Measurements from ENCODE around the gene NTN5.
"Not testable (repeated sequence)": the region's sequence is repeated elsewhere in the genome, so short reads cannot be mapped to it uniquely, and the experiment has no call there.

NTN5 gene, protein sequence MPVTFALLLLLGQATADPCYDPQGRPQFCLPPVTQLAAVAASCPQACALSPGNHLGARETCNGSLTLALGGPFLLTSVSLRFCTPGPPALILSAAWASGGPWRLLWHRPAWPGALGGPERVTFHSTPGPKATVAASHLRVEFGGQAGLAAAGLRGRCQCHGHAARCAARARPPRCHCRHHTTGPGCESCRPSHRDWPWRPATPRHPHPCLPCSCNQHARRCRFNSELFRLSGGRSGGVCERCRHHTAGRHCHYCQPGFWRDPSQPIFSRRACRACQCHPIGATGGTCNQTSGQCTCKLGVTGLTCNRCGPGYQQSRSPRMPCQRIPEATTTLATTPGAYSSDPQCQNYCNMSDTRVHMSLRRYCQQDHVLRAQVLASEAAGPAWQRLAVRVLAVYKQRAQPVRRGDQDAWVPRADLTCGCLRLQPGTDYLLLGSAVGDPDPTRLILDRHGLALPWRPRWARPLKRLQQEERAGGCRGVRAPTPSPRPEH

DNA sequence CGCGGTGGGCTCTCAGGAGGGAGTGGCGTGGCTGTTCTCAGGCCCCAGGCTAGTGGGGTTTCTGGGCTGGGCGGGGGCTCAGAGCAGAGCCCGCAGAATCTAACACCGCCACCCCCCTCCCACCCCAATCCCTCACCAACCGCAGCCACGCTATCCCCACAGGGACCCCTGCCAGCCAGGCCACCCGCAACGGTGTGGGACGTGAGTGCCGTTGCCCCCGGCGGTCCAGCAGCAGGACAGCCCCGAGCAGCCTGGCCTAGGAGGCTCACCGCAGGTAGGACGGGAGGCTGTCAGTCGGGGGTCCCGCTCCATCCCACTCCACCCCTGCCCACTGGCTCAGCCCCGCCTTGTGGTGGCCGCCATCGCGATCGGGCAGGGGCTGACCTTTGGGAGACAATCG lies at the start of gene NTN5:
Gene NTN5 (minus strand): TSS at position 24 of the 400 bp plus-strand sequence. CDS start 2,031 bp downstream, outside the sequence.
- Histone ChIP-seq H3K4me1 (ENCODE audit: control insufficient read depth, insufficient read depth, low read length) (peaks cover 9% of the 10 kb centered on the region), H3K4me3 (ENCODE audit: low read length) (no peak within 1 kb of the TSS), H3K27me3 (ENCODE audit: control insufficient read depth, insufficient read depth, low read length) (no peaks in the 10 kb centered on the region), H3K27ac (ENCODE audit: low read length) (no peak within 1 kb of the TSS), H3K9me3 (ENCODE audit: control insufficient read depth, insufficient read depth, low read length) (no peaks in the 10 kb centered on the region), H3K36me3 (ENCODE audit: control insufficient read depth, insufficient read depth, low read length) (no peaks in the 10 kb centered on the region)
- WGBS (ENCODE audit: insufficient coverage, insufficient read length): no CpG with 5 or more reads among the region's 25 CpGs
- DNase-seq (ENCODE audit: low read depth, low spot score): no peak

DNA sequence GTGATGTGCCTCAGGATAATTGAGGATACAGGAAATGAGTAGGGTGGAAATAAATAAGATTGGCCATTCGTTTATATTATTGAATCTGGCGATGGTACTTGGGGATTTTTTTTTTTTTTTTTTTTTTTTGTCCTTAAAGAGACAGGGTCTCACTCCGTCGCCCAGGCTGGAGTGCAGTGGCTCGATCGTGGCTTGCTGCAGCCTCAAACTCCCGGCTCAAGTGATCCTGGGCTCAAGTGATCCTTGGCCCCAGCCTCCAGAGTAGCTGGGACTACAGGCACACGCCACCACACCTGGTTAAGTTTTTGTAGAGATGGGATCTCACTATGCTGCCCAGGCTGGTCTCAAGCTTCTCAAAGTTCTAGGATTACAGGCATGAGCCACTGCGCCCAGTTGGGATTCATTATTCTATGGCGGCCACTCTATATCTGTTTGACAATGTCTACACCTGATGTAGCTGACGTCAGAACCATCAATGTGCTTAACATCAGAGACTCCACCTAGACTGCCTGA lies 49.4 kb upstream of the NTN5 start:
- H3K27me3 ChIP-seq (ENCODE audit: control insufficient read depth, insufficient read depth, low read length): no peaks in the 10 kb centered on the region
- no peak overlapping the region for H3K4me3 ChIP-seq (ENCODE audit: low read length)
- no peak overlapping the region for H3K27ac ChIP-seq (ENCODE audit: low read length)
- WGBS (ENCODE audit: insufficient coverage, insufficient read length): no CpG with 5 or more reads among the region's 11 CpGs
- H3K9me3 ChIP-seq (ENCODE audit: control insufficient read depth, insufficient read depth, low read length): no peaks in the 10 kb centered on the region
- DNase-seq (ENCODE audit: low read depth, low spot score): no peak
- H3K36me3 ChIP-seq (ENCODE audit: control insufficient read depth, insufficient read depth, low read length): no peaks in the 10 kb centered on the region
- peaks cover 5% of the 10 kb centered on the region for H3K4me1 ChIP-seq (ENCODE audit: control insufficient read depth, insufficient read depth, low read length)

DNA sequence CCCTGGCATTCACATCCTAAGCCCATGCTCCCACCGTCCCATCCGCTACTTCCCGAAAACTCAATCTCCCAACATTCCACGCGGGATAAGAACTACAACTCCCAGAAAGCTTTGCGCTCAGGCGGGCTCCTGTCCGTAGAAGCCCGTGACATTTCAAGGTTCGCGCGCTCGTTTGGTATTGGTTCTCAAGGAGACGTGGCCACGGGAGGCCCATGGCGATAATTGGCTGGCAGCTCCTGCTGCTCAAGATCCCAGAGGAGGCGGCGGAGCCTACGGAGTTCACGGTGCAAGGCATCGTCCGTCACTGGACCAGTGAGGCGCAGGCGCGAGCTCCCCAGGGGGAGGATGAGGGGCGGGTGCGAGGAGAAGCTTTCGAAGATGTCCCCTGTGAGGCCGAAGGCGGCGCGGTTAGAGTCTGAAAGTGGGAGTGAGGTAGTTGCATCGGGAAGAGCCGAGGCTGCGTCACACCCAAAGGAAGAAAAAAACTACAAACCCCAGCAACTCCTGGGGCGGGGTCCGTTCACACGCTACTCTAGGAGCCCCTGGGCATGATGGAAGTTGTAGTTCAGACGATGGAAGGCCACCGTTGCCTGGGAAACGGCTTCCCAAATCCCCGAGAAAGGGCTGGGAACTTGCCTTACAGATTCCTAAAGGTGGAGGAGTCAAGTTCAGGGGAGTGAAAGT lies 47.9 kb upstream of the NTN5 start:
- Histone ChIP-seq H3K27me3 (ENCODE audit: control insufficient read depth, insufficient read depth, low read length) (no peaks in the 10 kb centered on the region), H3K36me3 (ENCODE audit: control insufficient read depth, insufficient read depth, low read length) (no peaks in the 10 kb centered on the region), H3K4me3 (ENCODE audit: low read length) (peak overlapping the region; percentile 77), H3K9me3 (ENCODE audit: control insufficient read depth, insufficient read depth, low read length) (no peaks in the 10 kb centered on the region), H3K27ac (ENCODE audit: low read length) (no peak overlapping the region), H3K4me1 (ENCODE audit: control insufficient read depth, insufficient read depth, low read length) (peaks cover 10% of the 10 kb centered on the region)
- WGBS (ENCODE audit: insufficient coverage, insufficient read length): no CpG with 5 or more reads among the region's 42 CpGs
- DNase-seq (ENCODE audit: low read depth, low spot score): peak; percentile 99

GRCh38 chr19:48720251-48720612 lies 47.4 kb upstream of the NTN5 start:
- H3K27ac ChIP-seq (ENCODE audit: low read length): no peak overlapping the region
- H3K4me1 ChIP-seq (ENCODE audit: control insufficient read depth, insufficient read depth, low read length): peaks cover 13% of the 10 kb centered on the region
- no peaks in the 10 kb centered on the region for H3K27me3 ChIP-seq (ENCODE audit: control insufficient read depth, insufficient read depth, low read length)
- H3K36me3 ChIP-seq (ENCODE audit: control insufficient read depth, insufficient read depth, low read length): no peaks in the 10 kb centered on the region
- DNase-seq (ENCODE audit: low read depth, low spot score): no peak
- no peak overlapping the region for H3K4me3 ChIP-seq (ENCODE audit: low read length)
- no CpG with 5 or more reads among the region's 12 CpGs for WGBS (ENCODE audit: insufficient coverage, insufficient read length)
- no peaks in the 10 kb centered on the region for H3K9me3 ChIP-seq (ENCODE audit: control insufficient read depth, insufficient read depth, low read length)

DNA sequence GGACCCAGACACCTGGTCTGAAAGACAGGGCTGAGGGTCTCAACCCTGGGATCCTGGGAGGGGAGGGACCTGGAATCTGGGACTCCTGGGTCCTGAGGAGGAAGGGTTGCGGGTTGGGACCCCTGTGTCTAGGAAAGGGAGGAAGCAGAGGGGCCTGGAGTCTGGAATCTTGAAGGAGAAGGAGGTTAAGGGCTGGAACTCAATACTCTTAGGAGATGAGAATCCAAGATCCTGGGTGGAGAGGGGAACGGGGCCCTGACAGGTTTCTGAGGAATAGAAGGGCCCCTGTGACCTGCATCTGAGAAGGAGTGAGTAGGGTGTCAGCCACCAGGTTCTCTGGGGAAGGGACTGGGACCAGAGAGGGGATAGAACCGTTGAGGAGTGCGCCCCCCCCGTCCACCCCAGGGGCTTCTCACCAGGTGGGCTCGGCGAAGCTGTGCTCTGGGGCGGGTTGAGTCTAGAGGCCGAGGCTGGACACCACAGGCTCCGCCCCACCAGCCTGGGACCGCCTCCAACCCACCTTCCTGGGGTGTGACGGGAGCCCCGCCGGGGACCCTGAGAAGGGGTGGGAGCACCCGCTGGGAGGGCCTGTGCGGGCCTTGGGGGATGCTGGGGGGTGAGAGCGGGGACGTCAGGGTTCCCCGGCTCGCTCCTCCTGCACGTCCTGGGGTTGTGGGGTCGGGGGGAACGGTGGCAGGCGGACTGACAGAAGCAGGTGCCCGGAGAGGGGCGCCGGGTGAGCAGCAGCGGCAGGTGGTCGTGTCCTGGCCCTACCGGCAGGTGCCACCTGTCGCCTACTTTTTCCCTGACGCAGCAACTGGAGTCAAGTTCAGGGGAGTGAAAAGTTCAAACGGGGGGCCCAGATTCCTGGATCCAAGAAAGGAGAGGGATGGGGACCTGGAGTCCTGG lies 46.7 kb upstream of the NTN5 start, which contains the start of gene MAMSTR:
Gene MAMSTR (minus strand): TSS at position 463 of the 909 bp plus-strand sequence. CDS start 694 bp downstream, outside the sequence.
- no peak for DNase-seq (ENCODE audit: low read depth, low spot score)
- Histone ChIP-seq H3K4me3 (ENCODE audit: low read length) (no peak within 1 kb of the TSS; the same call in 1 of the 2 replicates), H3K36me3 (ENCODE audit: control insufficient read depth, insufficient read depth, low read length) (no peaks in the 10 kb centered on the region), H3K9me3 (ENCODE audit: control insufficient read depth, insufficient read depth, low read length) (no peaks in the 10 kb centered on the region), H3K27me3 (ENCODE audit: control insufficient read depth, insufficient read depth, low read length) (no peaks in the 10 kb centered on the region), H3K4me1 (ENCODE audit: control insufficient read depth, insufficient read depth, low read length) (peaks cover 13% of the 10 kb centered on the region), H3K27ac (ENCODE audit: low read length) (no peak within 1 kb of the TSS)
- WGBS (ENCODE audit: insufficient coverage, insufficient read length): no CpG with 5 or more reads among the region's 33 CpGs

DNA sequence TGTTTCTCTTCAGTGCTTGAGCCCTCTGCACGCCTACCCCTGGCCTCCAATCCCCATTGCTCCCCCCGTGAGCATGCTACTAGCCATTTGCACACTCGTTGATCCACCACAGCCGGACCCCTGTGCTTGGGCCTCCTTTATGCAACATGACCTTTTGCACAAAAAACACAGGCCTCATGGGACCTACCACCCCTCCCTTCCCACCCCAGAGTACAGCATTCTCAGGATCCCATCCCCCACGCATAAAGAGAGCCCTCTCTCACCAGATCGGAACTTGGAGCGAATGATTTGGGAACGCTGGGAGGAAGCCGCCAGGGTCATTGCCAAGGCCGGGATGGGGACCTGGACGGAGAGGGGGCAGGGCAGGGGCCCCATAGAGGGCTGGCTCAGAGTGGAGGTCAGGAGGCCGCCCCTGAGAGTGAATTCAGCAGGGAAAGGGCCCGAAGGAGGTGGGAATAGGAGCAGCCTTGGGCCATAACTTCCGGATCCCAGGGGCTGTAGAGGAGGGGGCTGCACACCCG lies 46.0 kb upstream of the NTN5 start:
- no peaks in the 10 kb centered on the region for H3K36me3 ChIP-seq (ENCODE audit: control insufficient read depth, insufficient read depth, low read length)
- no peak overlapping the region for H3K4me3 ChIP-seq (ENCODE audit: low read length)
- H3K27ac ChIP-seq (ENCODE audit: low read length): no peak overlapping the region
- WGBS (ENCODE audit: insufficient coverage, insufficient read length): no CpG with 5 or more reads among the region's 15 CpGs
- H3K9me3 ChIP-seq (ENCODE audit: control insufficient read depth, insufficient read depth, low read length): no peaks in the 10 kb centered on the region
- no peak for DNase-seq (ENCODE audit: low read depth, low spot score)
- H3K4me1 ChIP-seq (ENCODE audit: control insufficient read depth, insufficient read depth, low read length): peaks cover 13% of the 10 kb centered on the region
- H3K27me3 ChIP-seq (ENCODE audit: control insufficient read depth, insufficient read depth, low read length): no peaks in the 10 kb centered on the region

DNA sequence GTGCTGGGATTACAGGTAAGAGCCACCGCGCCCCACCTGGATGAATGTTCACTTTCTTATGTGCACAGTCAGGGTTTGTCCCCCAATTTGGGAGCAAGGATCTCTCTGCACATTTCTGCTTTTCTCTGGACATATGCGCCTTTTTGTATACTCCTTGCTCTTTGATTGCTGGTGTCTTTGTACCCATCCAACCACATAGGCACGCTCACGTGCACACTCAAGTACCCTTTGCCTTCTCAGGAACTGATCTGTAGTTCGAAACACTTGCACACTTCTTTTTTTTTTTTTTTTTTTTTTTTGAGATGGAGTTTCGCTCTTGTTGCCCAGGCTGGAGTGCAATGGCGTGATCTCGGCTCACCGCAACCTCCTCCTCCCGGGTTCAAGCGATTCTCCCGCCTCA lies 45.3 kb upstream of the NTN5 start:
- not testable (repeated sequence) for H3K4me3 ChIP-seq (ENCODE audit: low read length); H3K36me3 ChIP-seq (ENCODE audit: control insufficient read depth, insufficient read depth, low read length)
- H3K4me1 ChIP-seq (ENCODE audit: control insufficient read depth, insufficient read depth, low read length): peaks cover 13% of the 10 kb centered on the region

DNA sequence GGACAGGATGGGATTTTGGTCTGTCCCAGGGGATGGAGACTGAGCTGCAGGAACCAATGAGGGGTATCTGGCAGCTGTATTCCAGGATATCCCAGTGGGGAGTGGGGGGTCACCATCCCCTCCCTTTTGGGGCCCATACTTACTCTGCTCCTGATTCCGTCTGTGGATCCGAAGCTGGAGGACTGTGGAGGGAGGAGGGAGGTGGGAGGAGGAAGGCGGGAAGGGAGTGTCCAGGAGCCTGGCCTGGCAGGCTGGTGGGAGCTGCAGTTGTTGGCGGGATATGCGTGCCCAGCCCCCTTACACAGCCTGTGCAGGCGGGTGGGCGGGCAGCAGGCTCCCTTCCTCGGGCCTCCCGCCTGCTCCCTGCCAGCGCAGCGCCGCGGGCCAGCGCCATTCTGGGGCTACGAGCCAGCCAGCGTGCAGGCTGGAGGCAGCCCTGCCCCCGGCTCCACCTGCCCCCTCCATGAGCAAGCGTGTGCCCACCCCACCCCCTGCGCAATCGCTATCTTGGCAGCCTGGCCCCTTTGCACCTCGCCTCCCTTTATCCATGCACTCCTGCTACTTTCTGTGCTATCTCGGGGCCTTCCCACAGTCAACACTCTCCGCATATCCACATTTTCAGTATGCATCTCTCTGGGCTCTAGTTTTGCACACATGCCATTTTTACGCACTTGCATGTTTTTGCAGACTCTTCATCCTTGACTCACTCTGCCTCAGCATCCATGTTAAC lies 43.9 kb upstream of the NTN5 start:
- peaks cover 13% of the 10 kb centered on the region for H3K4me1 ChIP-seq (ENCODE audit: control insufficient read depth, insufficient read depth, low read length)
- H3K9me3 ChIP-seq (ENCODE audit: control insufficient read depth, insufficient read depth, low read length): no peaks in the 10 kb centered on the region
- H3K4me3 ChIP-seq (ENCODE audit: low read length): peak overlapping the region; percentile 19; the same call in 1 of the 2 replicates
- no peak overlapping the region for H3K27ac ChIP-seq (ENCODE audit: low read length)
- DNase-seq (ENCODE audit: low read depth, low spot score): no peak
- no peaks in the 10 kb centered on the region for H3K27me3 ChIP-seq (ENCODE audit: control insufficient read depth, insufficient read depth, low read length)
- no CpG with 5 or more reads among the region's 24 CpGs for WGBS (ENCODE audit: insufficient coverage, insufficient read length)
- no peaks in the 10 kb centered on the region for H3K36me3 ChIP-seq (ENCODE audit: control insufficient read depth, insufficient read depth, low read length)

More for the DNA sequence above, 45.3 kb upstream of the NTN5 start:
- not testable (repeated sequence) for H3K9me3 ChIP-seq (ENCODE audit: control insufficient read depth, insufficient read depth, low read length); H3K27me3 ChIP-seq (ENCODE audit: control insufficient read depth, insufficient read depth, low read length); DNase-seq (ENCODE audit: low read depth, low spot score); H3K27ac ChIP-seq (ENCODE audit: low read length)
- WGBS (ENCODE audit: insufficient coverage, insufficient read length): no CpG with 5 or more reads among the region's 13 CpGs

GRCh38 chr19:48715681-48716171 lies 42.9 kb upstream of the NTN5 start:
- no peak overlapping the region for H3K4me3 ChIP-seq (ENCODE audit: low read length)
- no peaks in the 10 kb centered on the region for H3K27me3 ChIP-seq (ENCODE audit: control insufficient read depth, insufficient read depth, low read length)
- H3K4me1 ChIP-seq (ENCODE audit: control insufficient read depth, insufficient read depth, low read length): peaks cover 13% of the 10 kb centered on the region
- no CpG with 5 or more reads among the region's 19 CpGs for WGBS (ENCODE audit: insufficient coverage, insufficient read length)
- DNase-seq (ENCODE audit: low read depth, low spot score): no peak
- no peaks in the 10 kb centered on the region for H3K36me3 ChIP-seq (ENCODE audit: control insufficient read depth, insufficient read depth, low read length)
- H3K27ac ChIP-seq (ENCODE audit: low read length): no peak overlapping the region
- no peaks in the 10 kb centered on the region for H3K9me3 ChIP-seq (ENCODE audit: control insufficient read depth, insufficient read depth, low read length)

Data from iPS DF 6.9 (cell line).